Measurements from ENCODE around the gene HLCS. TPM values are rescaled to one million over a fixed set of nuclear protein-coding genes. Genes with fewer than 3 reads are reported as not detected.

The HLCS gene
- total RNA-seq, 1 donor from 2014 or later = 15.3 TPM

DNA sequence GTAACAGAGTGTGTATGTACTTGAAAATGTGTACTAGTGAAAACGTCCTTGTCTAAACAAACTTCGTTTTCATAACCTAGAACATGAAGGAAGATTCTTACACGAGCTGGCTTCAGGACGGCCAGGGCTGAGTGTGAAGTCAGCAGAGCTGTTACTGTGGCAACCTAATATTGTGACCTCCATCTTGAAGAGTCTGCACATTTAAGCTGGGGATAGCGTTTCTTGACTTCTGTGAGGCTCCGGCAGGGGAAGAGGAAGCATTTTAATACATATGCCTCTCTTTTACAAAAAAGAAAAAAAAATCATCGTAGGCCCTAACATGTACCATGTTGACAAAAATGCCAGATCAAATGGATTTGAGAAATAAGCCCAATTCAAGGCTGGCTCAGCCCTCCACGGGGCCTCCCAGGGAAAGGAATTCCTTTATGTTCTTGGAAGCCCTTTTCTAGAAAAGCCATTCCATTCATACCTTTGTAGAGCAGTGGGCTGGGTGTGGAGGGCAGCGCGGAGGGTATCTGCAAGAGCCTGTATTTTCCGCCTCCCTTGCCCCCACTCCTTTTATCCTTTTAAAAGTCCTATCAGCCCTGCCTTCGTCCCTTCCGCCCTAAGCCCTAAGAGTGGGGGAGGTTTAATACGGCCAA lies 216.4 kb downstream of the HLCS start:
- Mint-ChIP-seq H3K36me3 (ENCODE audit: low read depth) (no peaks in the 10 kb centered on the region), H3K4me3 (no peak overlapping the region), H3K27me3 (peaks cover 42% of the 10 kb centered on the region), H3K4me1 (no peaks in the 10 kb centered on the region), H3K9me3 (no peaks in the 10 kb centered on the region), H3K27ac (no peak overlapping the region)
- intact Hi-C loops (cut with micrococcal nuclease) = loop anchor here (10.0 kb wide), 1 partner anchor 175 kb away; no protein-coding TSS in a partner anchor
- DNase-seq = no peak

- no peaks in the 10 kb centered on the region for H3K36me3 Mint-ChIP-seq (ENCODE audit: low read depth)
- H3K27ac Mint-ChIP-seq = no peak overlapping the region
- no peaks in the 10 kb centered on the region for H3K4me1 Mint-ChIP-seq
- H3K27me3 Mint-ChIP-seq = peaks cover 55% of the 10 kb centered on the region
- no peak overlapping the region for H3K4me3 Mint-ChIP-seq
- DNase-seq = peak; percentile 79
- H3K9me3 Mint-ChIP-seq = no peaks in the 10 kb centered on the region
- intact Hi-C loops (cut with micrococcal nuclease) = loop anchor here (10.0 kb wide), 1 partner anchor 177 kb away; no protein-coding TSS in a partner anchor
Measured at GRCh38 chr21:36747815-36748383, 218.6 kb downstream of the HLCS start.

GRCh38 chr21:36747041-36747814 lies 219.2 kb downstream of the HLCS start:
- peak overlapping the region; percentile 47 for H3K4me3 Mint-ChIP-seq
- no peak overlapping the region for H3K27ac Mint-ChIP-seq
- intact Hi-C loops (cut with micrococcal nuclease) = loop anchor here (10.0 kb wide), 1 partner anchor 178 kb away; no protein-coding TSS in a partner anchor
- peaks cover 55% of the 10 kb centered on the region for H3K27me3 Mint-ChIP-seq
- no peaks in the 10 kb centered on the region for H3K36me3 Mint-ChIP-seq (ENCODE audit: low read depth)
- no peak for DNase-seq
- no peaks in the 10 kb centered on the region for H3K9me3 Mint-ChIP-seq
- no peaks in the 10 kb centered on the region for H3K4me1 Mint-ChIP-seq

DNA sequence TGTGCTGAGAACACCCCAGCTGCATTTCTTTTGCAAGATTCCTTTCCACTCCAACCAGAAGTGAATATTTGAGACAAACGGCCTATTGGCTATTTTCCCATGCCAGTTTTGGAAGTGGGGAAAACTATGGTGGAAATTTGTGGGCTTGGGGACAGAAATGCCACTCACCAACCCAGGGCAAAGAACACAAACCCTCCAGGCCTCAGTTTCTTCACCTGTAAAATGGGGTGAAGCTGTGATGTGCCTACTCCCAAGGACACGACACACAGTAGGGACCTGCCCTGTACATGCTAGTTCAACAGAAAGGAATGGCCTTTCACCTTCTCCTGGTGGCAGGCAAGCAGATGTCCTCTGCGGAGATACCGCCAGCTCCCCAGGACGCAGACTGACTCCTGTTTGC lies 221.0 kb downstream of the HLCS start:
- peaks cover 54% of the 10 kb centered on the region for H3K27me3 Mint-ChIP-seq
- intact Hi-C loops (cut with micrococcal nuclease) = loop anchor here (10.0 kb wide), 1 partner anchor 179 kb away; no protein-coding TSS in a partner anchor
- no peak overlapping the region for H3K4me3 Mint-ChIP-seq
- H3K9me3 Mint-ChIP-seq = no peaks in the 10 kb centered on the region
- no peaks in the 10 kb centered on the region for H3K36me3 Mint-ChIP-seq (ENCODE audit: low read depth)
- H3K27ac Mint-ChIP-seq = no peak overlapping the region
- DNase-seq = no peak
- no peaks in the 10 kb centered on the region for H3K4me1 Mint-ChIP-seq

GRCh38 chr21:36744560-36745231 lies 221.8 kb downstream of the HLCS start:
- no peak for DNase-seq
- Mint-ChIP-seq H3K36me3 (ENCODE audit: low read depth) (no peaks in the 10 kb centered on the region), H3K4me1 (no peaks in the 10 kb centered on the region), H3K9me3 (no peaks in the 10 kb centered on the region), H3K27ac (no peak overlapping the region), H3K4me3 (no peak overlapping the region), H3K27me3 (peaks cover 48% of the 10 kb centered on the region)
- intact Hi-C loops (cut with micrococcal nuclease) = loop anchor here (10.0 kb wide), 1 partner anchor 180 kb away; no protein-coding TSS in a partner anchor

DNA sequence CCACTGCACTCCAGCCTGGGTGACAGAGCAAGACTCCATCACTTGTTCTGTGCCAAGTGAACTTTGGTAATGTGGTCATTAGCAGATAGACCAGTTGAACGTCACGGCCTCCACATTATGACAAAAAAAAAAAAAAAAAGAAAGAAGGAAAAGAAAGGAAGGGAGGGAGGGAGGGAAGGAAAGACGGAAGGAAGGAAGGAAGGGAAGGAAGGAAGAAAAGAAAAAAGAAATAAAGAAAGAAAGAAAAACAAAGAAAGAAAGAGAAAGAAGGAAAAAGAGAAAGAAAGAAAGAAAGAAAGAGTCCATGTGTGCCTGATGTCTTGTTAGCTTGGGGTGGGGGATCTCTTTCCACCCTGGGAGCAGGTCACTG lies 222.3 kb downstream of the HLCS start:
- H3K4me1 Mint-ChIP-seq = no peaks in the 10 kb centered on the region
- no peak overlapping the region for H3K27ac Mint-ChIP-seq
- DNase-seq = no peak
- H3K27me3 Mint-ChIP-seq = peaks cover 43% of the 10 kb centered on the region
- no peak overlapping the region for H3K4me3 Mint-ChIP-seq
- H3K36me3 Mint-ChIP-seq (ENCODE audit: low read depth) = no peaks in the 10 kb centered on the region
- no peaks in the 10 kb centered on the region for H3K9me3 Mint-ChIP-seq
- intact Hi-C loops (cut with micrococcal nuclease) = loop anchor here (10.0 kb wide), 1 partner anchor 181 kb away; no protein-coding TSS in a partner anchor

DNA sequence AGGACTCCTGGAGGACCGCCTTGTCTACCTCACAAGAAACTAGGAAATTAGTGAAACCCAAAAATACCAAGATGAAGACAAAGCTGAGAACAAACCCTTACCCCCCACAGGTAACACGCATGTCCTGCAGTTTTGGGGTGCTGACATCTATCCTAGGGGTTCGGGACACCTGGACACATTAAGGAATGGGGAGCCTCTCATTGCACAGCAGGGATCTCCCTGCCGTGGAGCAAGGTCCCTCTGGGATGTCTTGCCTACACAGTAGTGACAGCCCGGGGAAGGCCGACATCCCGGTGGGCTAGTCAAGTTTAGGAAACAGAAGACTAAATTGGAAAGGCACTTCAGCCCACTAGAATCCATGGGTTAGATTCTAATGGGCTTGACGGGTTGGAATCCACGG lies 223.0 kb downstream of the HLCS start:
- intact Hi-C loops (cut with micrococcal nuclease) = loop anchor here (10.0 kb wide), 1 partner anchor 181 kb away; no protein-coding TSS in a partner anchor
- no peak overlapping the region for H3K4me3 Mint-ChIP-seq
- DNase-seq = no peak
- H3K9me3 Mint-ChIP-seq = no peaks in the 10 kb centered on the region
- H3K36me3 Mint-ChIP-seq (ENCODE audit: low read depth) = no peaks in the 10 kb centered on the region
- no peak overlapping the region for H3K27ac Mint-ChIP-seq
- no peaks in the 10 kb centered on the region for H3K4me1 Mint-ChIP-seq
- H3K27me3 Mint-ChIP-seq = peaks cover 38% of the 10 kb centered on the region

GRCh38 chr21:36743008-36743407 lies 223.5 kb downstream of the HLCS start:
- no peak overlapping the region for H3K27ac Mint-ChIP-seq
- DNase-seq = no peak
- H3K4me1 Mint-ChIP-seq = no peaks in the 10 kb centered on the region
- no peaks in the 10 kb centered on the region for H3K36me3 Mint-ChIP-seq (ENCODE audit: low read depth)
- H3K9me3 Mint-ChIP-seq = no peaks in the 10 kb centered on the region
- peaks cover 35% of the 10 kb centered on the region for H3K27me3 Mint-ChIP-seq
- intact Hi-C loops (cut with micrococcal nuclease) = loop anchor here (10.0 kb wide), 1 partner anchor 182 kb away; no protein-coding TSS in a partner anchor
- H3K4me3 Mint-ChIP-seq = no peak overlapping the region

DNA sequence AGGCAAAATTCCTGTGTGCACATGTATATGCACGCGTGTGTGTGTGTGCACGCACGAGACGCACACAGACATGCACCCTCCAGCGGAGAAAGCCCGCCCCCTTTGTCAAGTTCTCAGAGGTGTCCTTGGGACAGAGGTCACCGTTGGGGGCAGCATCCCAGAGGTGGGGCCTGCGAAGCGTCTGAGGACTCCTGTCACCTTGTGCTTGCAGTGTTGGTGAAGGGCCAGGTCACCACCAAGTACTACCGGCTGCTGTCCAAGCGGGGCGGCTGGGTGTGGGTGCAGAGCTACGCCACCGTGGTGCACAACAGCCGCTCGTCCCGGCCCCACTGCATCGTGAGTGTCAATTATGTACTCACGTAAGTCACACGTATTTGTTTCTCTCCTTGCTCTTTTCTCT lies 225.0 kb downstream of the HLCS start:
- peaks cover 27% of the 10 kb centered on the region for H3K27me3 Mint-ChIP-seq
- no peaks in the 10 kb centered on the region for H3K36me3 Mint-ChIP-seq (ENCODE audit: low read depth)
- intact Hi-C loops (cut with micrococcal nuclease) = loop anchor here (10.0 kb wide), 1 partner anchor 183 kb away; no protein-coding TSS in a partner anchor
- H3K27ac Mint-ChIP-seq = no peak overlapping the region
- no peaks in the 10 kb centered on the region for H3K4me1 Mint-ChIP-seq
- no peak overlapping the region for H3K4me3 Mint-ChIP-seq
- no peak for DNase-seq
- no peaks in the 10 kb centered on the region for H3K9me3 Mint-ChIP-seq

- Mint-ChIP-seq H3K36me3 (ENCODE audit: low read depth) (no peaks in the 10 kb centered on the region), H3K4me3 (no peak overlapping the region), H3K4me1 (no peaks in the 10 kb centered on the region), H3K9me3 (no peaks in the 10 kb centered on the region), H3K27ac (no peak overlapping the region), H3K27me3 (peaks cover 10% of the 10 kb centered on the region)
- no peak for DNase-seq
- intact Hi-C loops (cut with micrococcal nuclease) = no loop called here
Measured at GRCh38 chr21:36738489-36739126, 227.9 kb downstream of the HLCS start.

GRCh38 chr21:36735724-36736320 lies 230.6 kb downstream of the HLCS start:
- Mint-ChIP-seq H3K4me1 (no peaks in the 10 kb centered on the region), H3K36me3 (ENCODE audit: low read depth) (no peaks in the 10 kb centered on the region), H3K27ac (no peak overlapping the region), H3K27me3 (peaks cover 3% of the 10 kb centered on the region), H3K4me3 (no peak overlapping the region), H3K9me3 (no peaks in the 10 kb centered on the region)
- DNase-seq = no peak
- intact Hi-C loops (cut with micrococcal nuclease) = no loop called here

- Mint-ChIP-seq H3K9me3 (no peaks in the 10 kb centered on the region), H3K4me3 (no peak overlapping the region)
- intact Hi-C loops (cut with micrococcal nuclease) = no loop called here
Measured at GRCh38 chr21:36735201-36735515, 231.3 kb downstream of the HLCS start.

More at GRCh38 chr21:36735201-36735515, 231.3 kb downstream of the HLCS start:
- no peak overlapping the region for H3K27ac Mint-ChIP-seq
- no peaks in the 10 kb centered on the region for H3K4me1 Mint-ChIP-seq
- peaks cover 3% of the 10 kb centered on the region for H3K27me3 Mint-ChIP-seq
- no peak for DNase-seq
- H3K36me3 Mint-ChIP-seq (ENCODE audit: low read depth) = no peaks in the 10 kb centered on the region

Data from activated CD4-positive, alpha-beta T cell treated with anti-CD3 and anti-CD28 coated beads, Interleukin-2, amount 10 ng/mL, durations not matched to agents 24 days and 14 days (primary cell).